A673 (cell line): Measurements from ENCODE around the gene FAM124A.

Experiments used
- EZH2 ChIP-seq: fragments of 200-600 bp; sonication (generic); IDR thresholded peaks from 2 replicates; pipeline ENCODE4 v1.6.1; 2017; ENCODE audit warnings: borderline replicate concordance, low read depth, mild to moderate bottlenecking, mixed read lengths, antibody characterized with exemption, low read length; ENCODE audit not compliant: poor library complexity, severe bottlenecking
- TF ChIP-seq, protein P1 (sequence below): fragments of 300-800, 200-600 bp; sonication (generic); conservative IDR thresholded peaks from 2 replicates; pipeline ENCODE4 v1.5.1; 2017; ENCODE audit warnings: low read depth, mild to moderate bottlenecking, antibody characterized with exemption, low read length, moderate library complexity, mixed read lengths

DNA sequence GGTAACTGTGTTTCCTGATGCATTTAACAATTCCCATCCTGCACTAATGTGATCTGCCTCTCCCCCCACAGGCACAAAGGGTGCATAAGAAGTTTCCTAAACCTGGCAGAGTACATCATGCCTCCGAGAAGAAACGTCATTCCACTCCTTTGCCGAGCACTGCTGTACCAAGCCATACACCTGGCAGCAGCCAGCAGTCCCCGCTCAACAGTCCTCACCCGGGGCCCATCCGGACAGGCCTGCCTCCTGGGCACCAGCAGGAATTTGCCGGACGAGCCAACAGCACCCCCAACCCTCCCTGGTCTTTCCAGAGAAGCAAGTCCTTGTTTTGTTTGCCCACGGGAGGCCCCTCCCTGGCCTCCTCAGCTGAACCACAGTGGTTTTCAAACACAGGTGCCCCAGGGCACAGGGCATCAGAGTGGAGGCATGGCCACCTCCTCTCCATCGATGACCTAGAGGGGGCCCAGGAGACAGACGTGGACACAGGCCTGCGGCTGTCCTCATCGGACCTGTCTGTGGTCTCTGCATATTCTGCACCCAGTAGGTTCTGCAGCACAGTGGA, 58.3 kb downstream of the FAM124A start:
- TF ChIP-seq, protein P1, sequence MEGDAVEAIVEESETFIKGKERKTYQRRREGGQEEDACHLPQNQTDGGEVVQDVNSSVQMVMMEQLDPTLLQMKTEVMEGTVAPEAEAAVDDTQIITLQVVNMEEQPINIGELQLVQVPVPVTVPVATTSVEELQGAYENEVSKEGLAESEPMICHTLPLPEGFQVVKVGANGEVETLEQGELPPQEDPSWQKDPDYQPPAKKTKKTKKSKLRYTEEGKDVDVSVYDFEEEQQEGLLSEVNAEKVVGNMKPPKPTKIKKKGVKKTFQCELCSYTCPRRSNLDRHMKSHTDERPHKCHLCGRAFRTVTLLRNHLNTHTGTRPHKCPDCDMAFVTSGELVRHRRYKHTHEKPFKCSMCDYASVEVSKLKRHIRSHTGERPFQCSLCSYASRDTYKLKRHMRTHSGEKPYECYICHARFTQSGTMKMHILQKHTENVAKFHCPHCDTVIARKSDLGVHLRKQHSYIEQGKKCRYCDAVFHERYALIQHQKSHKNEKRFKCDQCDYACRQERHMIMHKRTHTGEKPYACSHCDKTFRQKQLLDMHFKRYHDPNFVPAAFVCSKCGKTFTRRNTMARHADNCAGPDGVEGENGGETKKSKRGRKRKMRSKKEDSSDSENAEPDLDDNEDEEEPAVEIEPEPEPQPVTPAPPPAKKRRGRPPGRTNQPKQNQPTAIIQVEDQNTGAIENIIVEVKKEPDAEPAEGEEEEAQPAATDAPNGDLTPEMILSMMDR = no peak
- no peak for TF ChIP-seq EZH2
